K562 (cell line): ENCODE measurements around the gene NEK1. TPM values are rescaled to one million over a fixed set of nuclear protein-coding genes. Genes with fewer than 3 reads are reported as not detected.

Experiments used
- ATAC-seq: fragments of 200-7000 bp; cut with Tn5 transposase; 3 replicates; pipeline ENCODE4 v1.9.1; 2020; ENCODE audit warnings: moderate library complexity
- BruUV-seq: library from RNA; stranded (reverse); fragments of 400-500 nt; replicated peaks from 2 replicates; lab custom pipeline; 2021; lab: Mats Ljungman, UMichigan
- CTCF ChIA-PET: fragments of 300-600 bp; formaldehyde crosslinking; extraction: SDS; loops from one replicate; lab custom pipeline; 2021; ENCODE audit warnings: low intra/inter-chr PET ratio; lab: Yijun Ruan, JAX
- POLR2A ChIA-PET: fragments of 300-600, 350-650 bp; sonication (Branson Sonifier 250); formaldehyde crosslinking; extraction: SDS; loops from one replicate; lab custom pipeline; 2021; ENCODE audit warnings: antibody characterized with exemption, inconsistent platforms; lab: Yijun Ruan, JAX
- DNase-seq, 4 experiments: peaks; one replicate each; pipeline versions ENCODE4 v3.0.0 to v3.0.0-alpha.2; 2011 to 2018; ENCODE audit warnings: low spot score in 3 of 4, mixed read lengths in 3 of 4; ENCODE audit errors: extremely low read depth in 1 of 4
- FAIRE-seq: peaks from 2 replicates; lab custom pipeline; 2011; peaks lifted over from hg19 to GRCh38; lab: Jason Lieb, UNC
- H2AFZ ChIP-seq: 2 replicates; pipeline ENCODE4 v1.6.0; 2011; ENCODE audit warnings: low read depth, low read length, control low read depth, inconsistent platforms
- H3K27ac ChIP-seq: fragments of 200-600 bp; 3 replicates; pipeline ENCODE4 v1.8.0; 2011; ENCODE audit warnings: low read depth, mild to moderate bottlenecking, control low read depth, inconsistent platforms, low read length, moderate library complexity, mixed read lengths; ENCODE audit errors: extremely low read depth
- H3K27me3 ChIP-seq, 2 experiments: fragments of 300-600 bp in 1 of 2; 2 replicates in 1 of 2; 3 replicates in 1 of 2; pipeline versions ENCODE4 v1.6.0 to v1.8.0; 2011; ENCODE audit warnings: inconsistent platforms in 2 of 2, low read length in 2 of 2, mild to moderate bottlenecking in 1 of 2, mixed read lengths in 1 of 2, moderate library complexity in 1 of 2; ENCODE audit not compliant: control insufficient read depth in 2 of 2, insufficient read depth in 2 of 2
- H3K36me3 ChIP-seq: fragments of 300-600 bp; 3 replicates; pipeline ENCODE4 v1.8.0; 2011; ENCODE audit warnings: mild to moderate bottlenecking, low read length, inconsistent platforms; ENCODE audit not compliant: control insufficient read depth, insufficient read depth
- H3K4me1 ChIP-seq, 2 experiments: fragments of 200-600 bp in 1 of 2; replicated peaks in 1 of 2; 2 replicates in 1 of 2; 3 replicates in 1 of 2; pipeline versions ENCODE4 v1.5.1 to v1.8.0; 2011; ENCODE audit warnings: inconsistent platforms in 2 of 2, low read length in 2 of 2, mild to moderate bottlenecking in 1 of 2, mixed read lengths in 1 of 2, moderate library complexity in 1 of 2; ENCODE audit not compliant: control insufficient read depth in 2 of 2, insufficient read depth in 2 of 2
- H3K4me2 ChIP-seq: 2 replicates; pipeline ENCODE4 v1.6.1; 2011; ENCODE audit warnings: low read length, control low read depth, inconsistent platforms, mixed read lengths; ENCODE audit not compliant: insufficient read depth
- H3K4me3 ChIP-seq: fragments of 200-600 bp; sonication (generic), shearing (Covaris generic); 2 replicates; pipeline ENCODE4 v1.5.1; 2016; ENCODE audit warnings: control low read depth, inconsistent platforms
- H3K79me2 ChIP-seq: fragments of 200-600 bp; 3 replicates; pipeline ENCODE4 v1.8.0; 2011; ENCODE audit warnings: low read length, inconsistent platforms; ENCODE audit not compliant: control insufficient read depth, insufficient read depth
- H3K9ac ChIP-seq, 2 experiments: 2 replicates each; pipeline versions ENCODE4 v1.6.0 to v1.6.1; 2011; ENCODE audit warnings: low read depth in 2 of 2, low read length in 2 of 2, control low read depth in 1 of 2, inconsistent platforms in 1 of 2, mild to moderate bottlenecking in 1 of 2, mixed read lengths in 1 of 2; ENCODE audit not compliant: insufficient read depth in 1 of 2
- H3K9me1 ChIP-seq: one replicate; pipeline ENCODE4 v1.6.0; 2011; ENCODE audit warnings: inconsistent platforms, mild to moderate bottlenecking, low read length, moderate library complexity; ENCODE audit not compliant: control insufficient read depth, insufficient read depth
- H3K9me3 ChIP-seq: replicated peaks from 2 replicates; pipeline ENCODE4 v1.5.1; 2011; ENCODE audit warnings: low read depth, low read length, inconsistent platforms; ENCODE audit not compliant: control insufficient read depth, insufficient read depth
- H4K20me1 ChIP-seq: replicated peaks from 2 replicates; pipeline ENCODE4 v1.6.1; 2011; ENCODE audit warnings: low read length, inconsistent platforms, mixed read lengths; ENCODE audit not compliant: control insufficient read depth, insufficient read depth
- BRD4 ChIP-seq: fragments of 200-600 bp; sonication (generic); IDR thresholded peaks from 2 replicates; pipeline ENCODE4 v1.6.1; 2017; ENCODE audit warnings: inconsistent platforms
- CC2D1A ChIP-seq: fragments of 450-650 bp; IDR thresholded peaks from 2 replicates; pipeline ENCODE4 v1.6.1; 2017; ENCODE audit warnings: mild to moderate bottlenecking
- CTBP1 ChIP-seq: fragments of 450-650 bp; IDR thresholded peaks from 2 replicates; pipeline ENCODE4 v1.6.1; 2016; ENCODE audit warnings: borderline replicate concordance
- ETV1 ChIP-seq: fragments of 450-650 bp; conservative IDR thresholded peaks from 2 replicates; pipeline ENCODE4 v1.6.1; 2016; ENCODE audit warnings: missing genetic modification characterization, control low read depth, low read depth, missing compliant biosample characterization
- FOXA1 ChIP-seq: fragments of 450-650 bp; IDR thresholded peaks from 2 replicates; pipeline ENCODE4 v1.6.1; 2016; ENCODE audit warnings: mild to moderate bottlenecking, borderline replicate concordance
- HEY1 ChIP-seq: fragments of 250-450 bp; sonication (Bioruptor Pico); IDR thresholded peaks from 2 replicates; pipeline ENCODE4 v1.5.0; 2020; ENCODE audit warnings: mild to moderate bottlenecking, moderate library complexity, borderline replicate concordance
- LARP7 ChIP-seq: fragments of 450-650 bp; IDR thresholded peaks from 2 replicates; pipeline ENCODE4 v1.6.1; 2016
- NEUROD1 ChIP-seq: fragments of 150-350 bp; IDR thresholded peaks from 2 replicates; pipeline ENCODE4 v1.6.1; 2014; ENCODE audit warnings: borderline replicate concordance, low read length, low read depth; ENCODE audit not compliant: partially characterized antibody
- NFE2 ChIP-seq: IDR thresholded peaks from 2 replicates; pipeline ENCODE4 v1.6.1; 2014; ENCODE audit warnings: antibody characterized with exemption, low read depth
- RERE ChIP-seq: sonication (generic); formaldehyde crosslinking; IDR thresholded peaks from 2 replicates; pipeline ENCODE4 v1.8.0; 2023; ENCODE audit warnings: missing genetic modification reagents, mild to moderate bottlenecking, borderline replicate concordance
- SIN3A ChIP-seq, 2 experiments: fragments of 150-350 bp in 1 of 2; IDR thresholded peaks; 2 replicates each; pipeline ENCODE4 v1.6.1; 2011 to 2016; ENCODE audit warnings: borderline replicate concordance in 2 of 2, low read depth in 2 of 2, low read length in 2 of 2, mild to moderate bottlenecking in 2 of 2, moderate library complexity in 2 of 2; ENCODE audit not compliant: control insufficient read depth in 1 of 2
- SMAD3 ChIP-seq: fragments of 450-650 bp; formaldehyde crosslinking; conservative IDR thresholded peaks from 2 replicates; pipeline ENCODE4 v1.4.0; 2020; ENCODE audit warnings: mild to moderate bottlenecking
- YY1 ChIP-seq, 3 experiments: IDR thresholded peaks; 2 replicates each; pipeline ENCODE4 v1.6.1; 2011; ENCODE audit warnings: low read length in 2 of 3, mild to moderate bottlenecking in 2 of 3, moderate library complexity in 2 of 3, borderline replicate concordance in 1 of 3, control low read depth in 1 of 3, low read depth in 1 of 3; ENCODE audit not compliant: insufficient read depth in 3 of 3, insufficient replicate concordance in 2 of 3, control insufficient read depth in 1 of 3, insufficient read length in 1 of 3; ENCODE audit errors: extremely low read depth in 1 of 3
- ZKSCAN1 ChIP-seq: fragments of 150-350 bp; IDR thresholded peaks from 2 replicates; pipeline ENCODE4 v1.6.1; 2016; ENCODE audit warnings: low read depth, low read length
- ZNF354B ChIP-seq: fragments of 250-450 bp; sonication (Bioruptor Pico); IDR thresholded peaks from 2 replicates; pipeline ENCODE4 v1.4.0; 2020
- ZNF395 ChIP-seq: fragments of 200-800 bp; sonication (Bioruptor generic); IDR thresholded peaks from 2 replicates; pipeline ENCODE4 v1.6.1; 2017; ENCODE audit warnings: missing genetic modification characterization, missing compliant biosample characterization
- ZNF668 ChIP-seq: fragments of 250-450 bp; sonication (Bioruptor Pico); IDR thresholded peaks from 2 replicates; pipeline ENCODE4 v1.8.0; 2022; ENCODE audit warnings: mild to moderate bottlenecking, inconsistent platforms
- ZNF707 ChIP-seq: fragments of 250-450 bp; sonication (Bioruptor Pico); conservative IDR thresholded peaks from 2 replicates; pipeline ENCODE4 v1.8.0; 2022; ENCODE audit warnings: inconsistent platforms, mild to moderate bottlenecking, moderate library complexity
- WGBS: fragments of 100-300 bp; shearing (Covaris generic); methylation state at CpG from one replicate; pipeline ENCODE4 v1.1.6; 2016; ENCODE audit warnings: low coverage, mixed read lengths; ENCODE audit not compliant: insufficient coverage; ENCODE audit errors: missing lambda C conversion rate; 5-methylcytosine and 5-hydroxymethylcytosine counted together
- in situ Hi-C: fragments of 300-500 bp; cut with MboI; formaldehyde crosslinking; loops from 4 replicates; pipeline ENCODE4 v1.15.0; 2018; ENCODE audit warnings: inconsistent platforms, mixed read lengths
- intact Hi-C: fragments of 100-400 bp; cut with micrococcal nuclease; formaldehyde crosslinking; loops from 2 replicates; pipeline ENCODE4 v1.14.2; 2022
- polyA plus RNA-seq, 8 experiments: library from polyadenylated mRNA; depleted of rRNA in 4 of 8; stranded (reverse) in 5 of 8; unstranded in 3 of 8; fragments of >200 nt; fragmentation: Nextera tagmentation in 2 of 8; fragmentation: Illumina TruSeq in 1 of 8; extraction: Ambion mirVana in 2 of 8; extraction: Trizol in 1 of 8; gene quantifications; 2 replicates each; pipeline versions ENCODE4 v1.2.1 to v1.2.3, GENCODE V29; 2011 to 2014; ENCODE audit warnings: inconsistent platforms in 1 of 8, missing spikeins in 1 of 8
- total RNA-seq, 7 experiments: library from RNA; depleted of rRNA in 6 of 7; stranded (reverse); fragments of >200 nt in 6 of 7; fragmentation: Illumina TruSeq in 2 of 7; extraction: Trizol in 2 of 7; gene quantifications; 2 replicates each; pipeline versions ENCODE4 v1.2.1 to v1.2.3, GENCODE V29; 2011 to 2021; ENCODE audit warnings: low replicate concordance in 1 of 7

The NEK1 gene
- total and polyA plus RNA-seq, 9 of the 15 experiments (the other 6 are each of a cell fraction or from before 2014, with no cell fraction given) = 6.2 to 15.7 (median 10.3) TPM

- in situ Hi-C loops = no loop called here
- CTCF ChIA-PET = no interaction called here
- H3K4me2 ChIP-seq = no peak overlapping the region
- POLR2A ChIA-PET = no interaction called here
- no peaks in the 10 kb centered on the region for H3K4me1 ChIP-seq
- no peak overlapping the region for H3K9ac ChIP-seq
- no peak for ATAC-seq
- no peaks in the 10 kb centered on the region for H4K20me1 ChIP-seq
- BruUV-seq = no TSS peak
- intact Hi-C loops = no loop called here
- no peaks in the 10 kb centered on the region for H3K9me3 ChIP-seq
- no peaks in the 10 kb centered on the region for H3K9me1 ChIP-seq
- 0% methylated on average over 6 of the region's 6 CpGs for WGBS
- no peaks in the 10 kb centered on the region for H3K36me3 ChIP-seq
- DNase-seq = no peak
- H3K27ac ChIP-seq = no peak overlapping the region
- no peaks in the 10 kb centered on the region for H3K27me3 ChIP-seq
- no peak overlapping the region for H2AFZ ChIP-seq
- no peaks in the 10 kb centered on the region for H3K79me2 ChIP-seq
- no peak for FAIRE-seq
- H3K4me3 ChIP-seq = no peak overlapping the region
- TF ChIP-seq NFE2 (no peak), CTBP1 (no peak), SIN3A (IDR thresholded peaks at IDR 0.05; ENCODE audit: borderline replicate concordance in 2 of 2, control insufficient read depth in 1 of 2, low read depth in 2 of 2, low read length in 2 of 2) (no peak), ZNF354B (no peak), ZNF668 (CRISPR knock-in tag) (no peak), ETV1 (tag) (no peak), ZNF395 (CRISPR knock-in tag) (no peak), HEY1 (CRISPR knock-in tag) (no peak), ZKSCAN1 (no peak), NEUROD1 (no peak), CC2D1A (no peak), FOXA1 (no peak), BRD4 (no peak), RERE (CRISPR knock-in tag) (no peak), YY1 (IDR thresholded peaks at IDR 0.05; ENCODE audit: borderline replicate concordance in 1 of 3, control insufficient read depth in 1 of 3, extremely low read depth in 1 of 3, insufficient read depth in 3 of 3, insufficient read length in 1 of 3, insufficient replicate concordance in 2 of 3, low read depth in 1 of 3, low read length in 2 of 3) (no peak), LARP7 (no peak), ZNF707 (CRISPR knock-in tag) (no peak), SMAD3 (CRISPR knock-in tag) (no peak)
These were observed 249.8 kb downstream of the NEK1 start for GRCh38 chr4:169362607-169363006.
